Central memory CD8-positive, alpha-beta T cell (primary cell): ENCODE measurements around the gene CADM1.

Source experiments
- ATAC-seq: fragments of 150-1000 bp; cut with Tn5 transposase; replicated peaks from 2 replicates; pipeline ENCODE4 v1.10.0; 2022; ENCODE audit warnings: mild to moderate bottlenecking, moderate FRiP score, moderate number of reproducible peaks; ENCODE audit not compliant: poor library complexity, severe bottlenecking; ENCODE audit errors: extremely low read depth
- DNase-seq, 2 donors: peaks; one replicate each; pipeline ENCODE4 v3.0.0; 2021; ENCODE audit warnings: low spot score in 2 of 2
- H3K27ac Mint-ChIP-seq: one replicate; pipeline ENCODE4 v1.8.0; 2022; ENCODE audit warnings: low read depth, mild to moderate bottlenecking, moderate library complexity, mixed read lengths
- H3K27me3 Mint-ChIP-seq: one replicate; pipeline ENCODE4 v1.8.0; 2022; ENCODE audit warnings: mixed read lengths
- H3K36me3 Mint-ChIP-seq: one replicate; pipeline ENCODE4 v1.8.0; 2022; ENCODE audit warnings: mild to moderate bottlenecking, moderate library complexity, mixed read lengths; ENCODE audit not compliant: insufficient read depth
- H3K4me1 Mint-ChIP-seq: one replicate; pipeline ENCODE4 v1.8.0; 2022; ENCODE audit warnings: mixed read lengths
- H3K4me3 Mint-ChIP-seq: one replicate; pipeline ENCODE4 v1.8.0; 2022; ENCODE audit warnings: mild to moderate bottlenecking, moderate library complexity, mixed read lengths
- H3K9me3 Mint-ChIP-seq: one replicate; pipeline ENCODE4 v1.8.0; 2022; ENCODE audit warnings: mixed read lengths

CADM1 gene

GRCh38 chr11:115504276-115505158 is at the start of gene CADM1:
Gene CADM1 (minus strand): TSS chr11:115504415.
- H3K27ac Mint-ChIP-seq: peak within 1 kb of the TSS; percentile 21
- ATAC-seq (peak; percentile 92), DNase-seq (peak; percentile 72 to 81)
- peaks cover 3% of the 10 kb centered on the region for H3K36me3 Mint-ChIP-seq
- H3K4me1 Mint-ChIP-seq: peaks cover 12% of the 10 kb centered on the region
- H3K27me3 Mint-ChIP-seq: peaks cover 29% of the 10 kb centered on the region
- no peak within 1 kb of the TSS for H3K4me3 Mint-ChIP-seq
- no peaks in the 10 kb centered on the region for H3K9me3 Mint-ChIP-seq

GRCh38 chr11:115552773-115553438 is 48.7 kb upstream of the CADM1 start:
- H3K9me3 Mint-ChIP-seq: no peaks in the 10 kb centered on the region
- no peaks in the 10 kb centered on the region for H3K36me3 Mint-ChIP-seq
- no peaks in the 10 kb centered on the region for H3K4me1 Mint-ChIP-seq
- no peak for ATAC-seq
- H3K4me3 Mint-ChIP-seq: no peak overlapping the region
- no peaks in the 10 kb centered on the region for H3K27me3 Mint-ChIP-seq
- H3K27ac Mint-ChIP-seq: no peak overlapping the region
- no peak for DNase-seq

GRCh38 chr11:115552151-115552772 is 48.0 kb upstream of the CADM1 start:
- H3K9me3 Mint-ChIP-seq: no peaks in the 10 kb centered on the region
- ATAC-seq: no peak
- DNase-seq: no peak
- H3K27me3 Mint-ChIP-seq: peaks cover 5% of the 10 kb centered on the region
- H3K4me3 Mint-ChIP-seq: no peak overlapping the region
- H3K27ac Mint-ChIP-seq: no peak overlapping the region
- no peaks in the 10 kb centered on the region for H3K4me1 Mint-ChIP-seq
- H3K36me3 Mint-ChIP-seq: no peaks in the 10 kb centered on the region

- Mint-ChIP-seq H3K27me3 (peaks cover 23% of the 10 kb centered on the region), H3K36me3 (no peaks in the 10 kb centered on the region), H3K9me3 (peaks cover 6% of the 10 kb centered on the region), H3K4me1 (no peaks in the 10 kb centered on the region), H3K4me3 (no peak overlapping the region), H3K27ac (no peak overlapping the region)
- DNase-seq (no peak), ATAC-seq (no peak)
Measured at GRCh38 chr11:115550291-115551059, 46.3 kb upstream of the CADM1 start.

GRCh38 chr11:115548878-115549528 is 44.8 kb upstream of the CADM1 start:
- peaks cover 6% of the 10 kb centered on the region for H3K9me3 Mint-ChIP-seq
- no peaks in the 10 kb centered on the region for H3K36me3 Mint-ChIP-seq
- no peak for DNase-seq
- no peaks in the 10 kb centered on the region for H3K4me1 Mint-ChIP-seq
- H3K4me3 Mint-ChIP-seq: no peak overlapping the region
- peaks cover 28% of the 10 kb centered on the region for H3K27me3 Mint-ChIP-seq
- ATAC-seq: no peak
- no peak overlapping the region for H3K27ac Mint-ChIP-seq

- no peak overlapping the region for H3K27ac Mint-ChIP-seq
- no peaks in the 10 kb centered on the region for H3K4me1 Mint-ChIP-seq
- DNase-seq: no peak
- no peak for ATAC-seq
- H3K9me3 Mint-ChIP-seq: peaks cover 6% of the 10 kb centered on the region
- peaks cover 35% of the 10 kb centered on the region for H3K27me3 Mint-ChIP-seq
- H3K4me3 Mint-ChIP-seq: no peak overlapping the region
- H3K36me3 Mint-ChIP-seq: no peaks in the 10 kb centered on the region
Measured at GRCh38 chr11:115545581-115546210, 41.5 kb upstream of the CADM1 start.

GRCh38 chr11:115544422-115544948 is 40.3 kb upstream of the CADM1 start:
- ATAC-seq (no peak), DNase-seq (no peak)
- no peaks in the 10 kb centered on the region for H3K4me1 Mint-ChIP-seq
- H3K36me3 Mint-ChIP-seq: no peaks in the 10 kb centered on the region
- no peak overlapping the region for H3K4me3 Mint-ChIP-seq
- peaks cover 35% of the 10 kb centered on the region for H3K27me3 Mint-ChIP-seq
- no peak overlapping the region for H3K27ac Mint-ChIP-seq
- H3K9me3 Mint-ChIP-seq: peaks cover 6% of the 10 kb centered on the region

GRCh38 chr11:115541518-115541917 is 37.3 kb upstream of the CADM1 start:
- no peak overlapping the region for H3K27ac Mint-ChIP-seq
- no peaks in the 10 kb centered on the region for H3K36me3 Mint-ChIP-seq
- peaks cover 6% of the 10 kb centered on the region for H3K9me3 Mint-ChIP-seq
- peaks cover 34% of the 10 kb centered on the region for H3K27me3 Mint-ChIP-seq
- no peak overlapping the region for H3K4me3 Mint-ChIP-seq
- no peak for DNase-seq
- no peak for ATAC-seq
- no peaks in the 10 kb centered on the region for H3K4me1 Mint-ChIP-seq

GRCh38 chr11:115539844-115540243 is 35.6 kb upstream of the CADM1 start:
- H3K9me3 Mint-ChIP-seq: no peaks in the 10 kb centered on the region
- no peak overlapping the region for H3K27ac Mint-ChIP-seq

GRCh38 chr11:115535781-115536180 is 31.6 kb upstream of the CADM1 start:
- Mint-ChIP-seq H3K27me3 (peaks cover 40% of the 10 kb centered on the region), H3K27ac (no peak overlapping the region), H3K36me3 (no peaks in the 10 kb centered on the region), H3K4me1 (no peaks in the 10 kb centered on the region), H3K4me3 (no peak overlapping the region), H3K9me3 (no peaks in the 10 kb centered on the region)
- DNase-seq (no peak), ATAC-seq (no peak)

More at GRCh38 chr11:115539844-115540243, 35.6 kb upstream of the CADM1 start:
- Mint-ChIP-seq H3K4me3 (no peak overlapping the region), H3K4me1 (no peaks in the 10 kb centered on the region), H3K36me3 (no peaks in the 10 kb centered on the region), H3K27me3 (peaks cover 36% of the 10 kb centered on the region)
- ATAC-seq (no peak), DNase-seq (no peak)

GRCh38 chr11:115530752-115531151 is 26.5 kb upstream of the CADM1 start:
- H3K9me3 Mint-ChIP-seq: no peaks in the 10 kb centered on the region

More at GRCh38 chr11:115530752-115531151, 26.5 kb upstream of the CADM1 start:
- Mint-ChIP-seq H3K36me3 (no peaks in the 10 kb centered on the region), H3K27ac (no peak overlapping the region), H3K4me1 (no peaks in the 10 kb centered on the region), H3K27me3 (peaks cover 47% of the 10 kb centered on the region), H3K4me3 (no peak overlapping the region)
- DNase-seq: no peak
- no peak for ATAC-seq
